DMS53 treated with DMSO at 0.1 percent for 48 hours (cell line): ENCODE results near the gene SPANXN4.

Source experiments
- DNase-seq: peaks from one replicate; lab custom pipeline; 2025; ENCODE audit not compliant: unreplicated experiment; lab: John Stamatoyannopoulos, UW

Gene SPANXN4

GRCh38 chrX:143025628-143026027, at the start of gene SPANXN4:
Gene SPANXN4 (plus strand): TSS chrX:143025928. CDS start chrX:143026015, 87 bp downstream.
- no peak for DNase-seq

- DNase-seq = no peak
Measured at GRCh38 chrX:142977128-142977914, 48.4 kb upstream of the SPANXN4 start.

GRCh38 chrX:142978130-142978684, 47.5 kb upstream of the SPANXN4 start:
- DNase-seq = no peak

- DNase-seq = no peak
Measured at GRCh38 chrX:142982679-142983078, 43.0 kb upstream of the SPANXN4 start.

GRCh38 chrX:142994988-142995387, 30.7 kb upstream of the SPANXN4 start:
- peak; percentile 34 for DNase-seq

GRCh38 chrX:142998447-142999198, 27.1 kb upstream of the SPANXN4 start:
- no peak for DNase-seq

- no peak for DNase-seq
Measured at GRCh38 chrX:142999199-142999701, 26.5 kb upstream of the SPANXN4 start.

- DNase-seq = peak; percentile 36
Measured at GRCh38 chrX:143002206-143002605, 23.5 kb upstream of the SPANXN4 start.

- DNase-seq = no peak
Measured at GRCh38 chrX:143017272-143017671, 8.5 kb upstream of the SPANXN4 start.

- no peak for DNase-seq
Measured at GRCh38 chrX:143027275-143027674, 1.5 kb downstream of the SPANXN4 start.

GRCh38 chrX:143047511-143047910, 21.8 kb downstream of the SPANXN4 start:
- no peak for DNase-seq

GRCh38 chrX:143058120-143058519, 32.4 kb downstream of the SPANXN4 start:
- no peak for DNase-seq

- no peak for DNase-seq
Measured at GRCh38 chrX:143081231-143081630, 55.5 kb downstream of the SPANXN4 start.

- DNase-seq = no peak
Measured at GRCh38 chrX:143082537-143082936, 56.8 kb downstream of the SPANXN4 start.
